Gastroesophageal sphincter (tissue), 3 donors: Measurements from ENCODE around the gene P2RY11.

Source experiments
- CTCF ChIP-seq, 4 experiments: fragments of 200-600 bp in 2 of 4; fragments of 450-650 bp in 2 of 4; sonication (generic) in 1 of 4; IDR thresholded peaks; one replicate each; pipeline ENCODE4 v1.5.1; 2017 to 2019; ENCODE audit warnings: antibody characterized with exemption in 4 of 4, mild to moderate bottlenecking in 2 of 4, moderate library complexity in 2 of 4
- EP300 ChIP-seq: sonication (generic); formaldehyde crosslinking; IDR thresholded peaks from one replicate; pipeline ENCODE4 v1.6.1; 2017; ENCODE audit warnings: antibody characterized with exemption, mild to moderate bottlenecking
- POLR2A ChIP-seq, 2 donors: fragments of 450-650 bp; IDR thresholded peaks; one replicate each; pipeline ENCODE4 v1.6.1; 2017; ENCODE audit warnings: antibody characterized with exemption in 2 of 2, mild to moderate bottlenecking in 2 of 2, moderate library complexity in 1 of 2
- POLR2AphosphoS5 ChIP-seq: sonication (generic); formaldehyde crosslinking; IDR thresholded peaks from one replicate; pipeline ENCODE4 v1.6.1; 2017; ENCODE audit warnings: antibody characterized with exemption

- no peak for TF ChIP-seq CTCF (IDR thresholded peaks at IDR 0.05)
- no peak for TF ChIP-seq POLR2AphosphoS5
- TF ChIP-seq POLR2A (IDR thresholded peaks at IDR 0.05) = no peak
- TF ChIP-seq EP300 = no peak
Observed at GRCh38 chr19:10061717-10062310, 49.7 kb upstream of the P2RY11 start.
